ENCODE measurements around the gene ATP13A1.
"Not testable (repeated sequence)": the region's sequence is repeated elsewhere in the genome, so short reads cannot be mapped to it uniquely, and the experiment has no call there.

ATP13A1 gene

DNA sequence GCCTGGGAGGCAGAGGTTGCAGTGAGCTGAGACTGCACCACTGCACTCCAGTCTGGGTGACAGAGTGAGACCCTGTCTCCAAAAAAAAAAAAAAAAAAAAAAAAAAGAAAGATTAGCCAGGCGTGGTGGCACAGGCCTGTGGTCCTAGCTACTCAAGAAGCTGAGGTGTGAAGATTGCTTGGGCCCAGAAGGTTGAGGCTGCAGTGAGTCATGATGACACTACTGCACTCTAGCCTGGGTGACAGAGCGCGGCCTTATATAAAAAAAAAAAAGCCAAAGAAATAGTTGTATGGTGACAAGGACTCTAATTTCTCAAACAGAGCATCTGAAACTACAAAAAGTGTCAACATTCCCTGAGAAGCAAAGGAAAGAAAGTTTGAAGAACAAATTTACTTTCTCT, 48.4 kb downstream of the ATP13A1 start:
- no peak overlapping the region for H3K4me3 ChIP-seq (ENCODE audit: low read length)
- DNase-seq (ENCODE audit: low read depth), result peak; percentile 58
- TF ChIP-seq, protein P1, sequence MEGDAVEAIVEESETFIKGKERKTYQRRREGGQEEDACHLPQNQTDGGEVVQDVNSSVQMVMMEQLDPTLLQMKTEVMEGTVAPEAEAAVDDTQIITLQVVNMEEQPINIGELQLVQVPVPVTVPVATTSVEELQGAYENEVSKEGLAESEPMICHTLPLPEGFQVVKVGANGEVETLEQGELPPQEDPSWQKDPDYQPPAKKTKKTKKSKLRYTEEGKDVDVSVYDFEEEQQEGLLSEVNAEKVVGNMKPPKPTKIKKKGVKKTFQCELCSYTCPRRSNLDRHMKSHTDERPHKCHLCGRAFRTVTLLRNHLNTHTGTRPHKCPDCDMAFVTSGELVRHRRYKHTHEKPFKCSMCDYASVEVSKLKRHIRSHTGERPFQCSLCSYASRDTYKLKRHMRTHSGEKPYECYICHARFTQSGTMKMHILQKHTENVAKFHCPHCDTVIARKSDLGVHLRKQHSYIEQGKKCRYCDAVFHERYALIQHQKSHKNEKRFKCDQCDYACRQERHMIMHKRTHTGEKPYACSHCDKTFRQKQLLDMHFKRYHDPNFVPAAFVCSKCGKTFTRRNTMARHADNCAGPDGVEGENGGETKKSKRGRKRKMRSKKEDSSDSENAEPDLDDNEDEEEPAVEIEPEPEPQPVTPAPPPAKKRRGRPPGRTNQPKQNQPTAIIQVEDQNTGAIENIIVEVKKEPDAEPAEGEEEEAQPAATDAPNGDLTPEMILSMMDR (conservative IDR thresholded peaks at IDR 0.05; ENCODE audit: low read length), result no peak

DNA sequence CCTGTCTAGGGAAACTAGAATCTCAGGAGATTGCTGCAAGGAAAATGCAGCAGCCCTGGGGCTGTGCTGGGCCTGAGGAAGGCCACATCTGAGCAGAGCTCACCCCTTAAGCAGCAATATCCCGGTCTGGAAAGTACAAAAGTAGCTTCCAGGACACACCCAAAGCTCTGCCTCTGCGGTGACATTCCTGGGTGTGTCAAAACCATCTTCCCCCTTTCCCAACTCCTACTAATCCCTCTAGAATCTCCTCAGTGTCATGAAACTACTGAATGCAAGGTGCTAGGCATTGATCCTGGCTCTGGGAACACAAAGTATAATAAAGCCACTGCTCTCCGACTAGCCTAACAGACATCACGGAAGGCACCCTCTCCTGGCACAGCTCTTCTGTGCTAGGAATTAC, 50.0 kb downstream of the ATP13A1 start:
- TF ChIP-seq, protein P1 (conservative IDR thresholded peaks at IDR 0.05; ENCODE audit: low read length), result no peak
- peak; percentile 73 for DNase-seq (ENCODE audit: low read depth)
- H3K4me3 ChIP-seq (ENCODE audit: low read length), result no peak overlapping the region

DNA sequence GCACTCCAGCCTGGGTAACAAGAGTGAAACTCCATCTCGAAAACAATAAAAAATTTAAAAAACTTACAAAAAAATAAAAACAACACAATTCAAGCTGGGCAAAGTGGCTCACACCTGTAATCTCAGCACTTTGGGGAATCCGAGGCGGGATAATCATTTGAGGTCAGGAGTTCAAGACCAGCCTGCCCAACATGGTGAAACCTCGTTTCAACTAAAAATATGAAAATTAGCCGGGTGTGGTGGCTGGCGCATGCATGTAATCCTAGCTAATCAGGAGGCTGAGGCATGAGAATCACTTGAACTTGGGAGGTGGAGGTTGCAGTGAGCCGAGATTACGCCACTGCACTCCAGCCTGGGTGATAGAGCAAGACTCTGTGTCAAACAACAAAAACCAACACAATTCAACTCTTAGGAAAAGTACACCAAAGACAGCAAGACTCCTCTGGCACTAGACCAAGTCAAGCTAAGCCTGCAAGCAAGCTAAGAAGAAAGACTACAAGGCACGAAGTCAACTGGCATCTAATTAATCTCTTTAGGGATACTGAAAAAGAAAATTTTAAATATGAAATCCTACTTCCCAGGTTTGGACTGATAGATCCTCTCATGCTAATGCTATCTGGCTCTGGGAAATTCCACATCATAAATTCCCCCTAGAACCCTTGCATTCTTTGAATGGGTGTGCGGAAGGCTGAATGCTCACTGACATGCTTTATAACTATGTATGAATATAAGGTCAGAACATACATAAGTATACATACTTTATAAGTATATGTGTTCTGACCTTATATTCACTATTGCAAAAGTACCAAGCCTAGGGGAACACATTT, 52.9 kb downstream of the ATP13A1 start:
- no peak overlapping the region for H3K4me3 ChIP-seq (ENCODE audit: low read length)
- TF ChIP-seq, protein P1 (conservative IDR thresholded peaks at IDR 0.05; ENCODE audit: low read length), result no peak
- no peak for DNase-seq (ENCODE audit: low read depth)

DNA sequence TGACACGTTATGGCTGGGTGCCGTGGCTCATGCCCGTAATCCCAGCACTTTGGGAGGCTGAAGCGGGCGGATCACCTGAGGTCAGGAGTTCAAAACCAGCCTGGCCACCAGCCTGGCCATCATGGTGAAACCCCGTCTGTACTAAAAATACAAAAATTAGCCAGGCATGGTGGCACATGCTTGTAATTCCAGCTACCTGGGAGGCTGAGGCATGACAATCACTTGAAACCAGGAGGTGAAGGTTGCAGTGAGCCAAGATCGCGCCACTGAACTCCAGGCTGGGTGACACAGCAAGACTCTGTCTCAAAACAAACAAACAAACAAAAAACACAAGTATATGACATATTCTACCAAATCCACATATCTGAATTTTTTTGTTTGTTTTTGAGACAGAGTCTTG, 56.8 kb downstream of the ATP13A1 start:
- not testable (repeated sequence) for H3K4me3 ChIP-seq (ENCODE audit: low read length); DNase-seq (ENCODE audit: low read depth)

DNA sequence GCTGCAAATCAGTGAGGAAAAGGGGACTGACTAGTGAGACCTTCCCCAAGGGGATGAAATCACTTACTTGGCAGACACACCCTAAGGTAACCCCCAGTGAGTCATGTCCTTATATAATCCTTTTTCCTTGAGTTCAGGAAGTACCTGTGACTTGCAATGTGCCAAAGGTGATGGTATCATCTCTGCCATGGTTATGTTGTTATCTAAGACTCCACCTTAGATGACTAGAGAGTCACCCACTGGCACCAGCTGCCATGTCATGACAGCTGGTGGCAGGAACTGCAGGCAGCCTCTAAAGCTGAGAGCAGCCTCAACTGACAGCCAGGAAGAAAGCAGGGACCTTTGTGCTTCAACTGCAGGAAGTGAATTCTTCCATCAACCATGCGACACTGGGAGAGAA, 57.5 kb downstream of the ATP13A1 start:
- TF ChIP-seq, protein P1 (conservative IDR thresholded peaks at IDR 0.05; ENCODE audit: low read length), result no peak
- no peak overlapping the region for H3K4me3 ChIP-seq (ENCODE audit: low read length)
- DNase-seq (ENCODE audit: low read depth), result no peak

DNA sequence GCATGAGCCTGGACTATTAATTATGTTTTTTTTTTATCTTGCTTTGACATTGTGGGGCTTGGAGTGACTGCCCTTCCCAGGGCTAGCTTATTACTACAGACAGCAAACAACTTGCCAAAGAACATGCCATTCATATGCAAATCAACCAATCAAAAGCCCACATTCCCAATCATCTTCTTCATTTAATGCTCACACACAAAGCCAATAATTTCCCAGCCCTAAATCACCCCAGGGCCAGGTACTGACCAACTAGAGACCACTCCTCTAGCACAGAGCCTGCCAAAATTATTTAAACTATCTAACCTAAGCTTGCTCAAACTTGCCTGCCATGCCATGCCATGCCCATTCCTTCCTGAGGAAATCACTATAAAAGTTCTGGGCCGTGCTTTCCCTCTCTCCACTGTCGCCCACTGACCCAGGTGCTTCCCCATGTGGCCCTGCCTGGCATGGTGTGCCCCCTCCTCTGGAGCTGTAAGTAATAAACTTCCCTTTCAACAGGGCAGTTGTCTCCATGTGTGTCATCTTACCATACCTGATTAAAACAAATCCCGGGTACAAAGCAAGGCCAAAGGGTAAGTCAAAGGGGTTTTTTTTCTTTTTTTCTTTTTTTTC, 60.7 kb downstream of the ATP13A1 start:
- DNase-seq (ENCODE audit: low read depth), result no peak
- no peak overlapping the region for H3K4me3 ChIP-seq (ENCODE audit: low read length)
- TF ChIP-seq, protein P1 (conservative IDR thresholded peaks at IDR 0.05; ENCODE audit: low read length), result no peak

DNA sequence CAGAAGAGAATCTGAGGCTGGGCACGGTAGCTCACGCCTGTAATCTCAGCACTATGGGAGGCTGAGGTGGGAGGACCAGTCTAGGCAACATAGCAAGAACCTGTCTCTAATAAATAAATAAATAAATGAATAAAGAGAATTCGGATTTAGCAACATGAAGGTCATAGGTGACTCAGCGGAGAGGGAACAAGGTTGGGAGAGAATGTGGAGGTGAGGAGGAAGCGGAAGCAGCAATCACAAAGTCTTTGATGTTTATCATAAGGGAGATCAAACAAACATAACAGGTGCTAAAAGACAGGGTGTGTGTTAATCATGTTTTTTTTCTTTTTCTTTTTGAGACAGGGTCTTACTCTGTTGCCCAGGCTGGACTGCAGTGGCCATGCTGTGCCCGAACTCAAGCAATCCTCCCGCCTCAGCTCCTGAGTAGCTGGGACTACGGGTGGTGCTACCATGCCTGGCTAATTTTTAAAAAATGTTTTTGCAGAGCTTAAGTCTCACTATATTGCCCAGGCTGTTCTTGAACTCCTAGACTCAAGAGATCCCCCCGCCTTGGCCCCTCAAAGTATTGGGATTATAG, 61.3 kb downstream of the ATP13A1 start:
- DNase-seq (ENCODE audit: low read depth), result no peak
- no peak overlapping the region for H3K4me3 ChIP-seq (ENCODE audit: low read length)
- TF ChIP-seq, protein P1 (conservative IDR thresholded peaks at IDR 0.05; ENCODE audit: low read length), result no peak

Measured in AG10803 (cell line).